ENCODE measurements around the gene TDG. TPM values are rescaled to one million over a fixed set of nuclear protein-coding genes. Genes with fewer than 3 reads are reported as not detected.
"Not testable (repeated sequence)": the region's sequence is repeated elsewhere in the genome, so short reads cannot be mapped to it uniquely, and the experiment has no call there.

The TDG gene
- total RNA-seq, 1 donor from 2014 or later: 43.6 TPM

GRCh38 chr12:104010121-104010520 is 44.4 kb downstream of the TDG start:
- Mint-ChIP-seq H3K36me3 (no peaks in the 10 kb centered on the region), H3K4me1 (ENCODE audit: unreplicated experiment) (no peaks in the 10 kb centered on the region), H3K27me3 (peaks cover 4% of the 10 kb centered on the region), H3K4me3 (no peak overlapping the region), H3K27ac (no peak overlapping the region), H3K9me3 (peaks cover 6% of the 10 kb centered on the region)
- no peak for TF ChIP-seq CTCF (conservative IDR thresholded peaks at IDR 0.05)
- no peak for DNase-seq (ENCODE audit: extremely low spot score, unreplicated experiment)

- Mint-ChIP-seq H3K36me3 (no peaks in the 10 kb centered on the region), H3K4me1 (ENCODE audit: unreplicated experiment) (no peaks in the 10 kb centered on the region), H3K4me3 (no peak overlapping the region), H3K27me3 (peaks cover 4% of the 10 kb centered on the region), H3K27ac (no peak overlapping the region), H3K9me3 (peaks cover 6% of the 10 kb centered on the region)
- TF ChIP-seq CTCF (conservative IDR thresholded peaks at IDR 0.05): no peak
- DNase-seq (ENCODE audit: extremely low spot score, unreplicated experiment): no peak
Measured at GRCh38 chr12:104010606-104011169, 45.0 kb downstream of the TDG start.

GRCh38 chr12:104011253-104011652 is 45.6 kb downstream of the TDG start:
- H3K4me3 Mint-ChIP-seq: no peak overlapping the region
- DNase-seq (ENCODE audit: extremely low spot score, unreplicated experiment): no peak
- TF ChIP-seq CTCF (conservative IDR thresholded peaks at IDR 0.05): no peak
- no peak overlapping the region for H3K27ac Mint-ChIP-seq
- peaks cover 6% of the 10 kb centered on the region for H3K9me3 Mint-ChIP-seq
- H3K36me3 Mint-ChIP-seq: no peaks in the 10 kb centered on the region
- no peaks in the 10 kb centered on the region for H3K4me1 Mint-ChIP-seq (ENCODE audit: unreplicated experiment)
- peaks cover 4% of the 10 kb centered on the region for H3K27me3 Mint-ChIP-seq

- TF ChIP-seq CTCF (conservative IDR thresholded peaks at IDR 0.05): no peak
- peaks cover 6% of the 10 kb centered on the region for H3K9me3 Mint-ChIP-seq
- no peaks in the 10 kb centered on the region for H3K4me1 Mint-ChIP-seq (ENCODE audit: unreplicated experiment)
- H3K36me3 Mint-ChIP-seq: no peaks in the 10 kb centered on the region
- DNase-seq (ENCODE audit: extremely low spot score, unreplicated experiment): no peak
- H3K27me3 Mint-ChIP-seq: peaks cover 1% of the 10 kb centered on the region
- H3K4me3 Mint-ChIP-seq: no peak overlapping the region
- H3K27ac Mint-ChIP-seq: no peak overlapping the region
Measured at GRCh38 chr12:104012331-104012730, 46.7 kb downstream of the TDG start.

GRCh38 chr12:104021862-104022261 is 56.2 kb downstream of the TDG start:
- not testable (repeated sequence) for DNase-seq (ENCODE audit: extremely low spot score, unreplicated experiment); H3K27me3 Mint-ChIP-seq; H3K27ac Mint-ChIP-seq; H3K36me3 Mint-ChIP-seq; H3K9me3 Mint-ChIP-seq; H3K4me1 Mint-ChIP-seq (ENCODE audit: unreplicated experiment); H3K4me3 Mint-ChIP-seq

- TF ChIP-seq CTCF (conservative IDR thresholded peaks at IDR 0.05): no peak
- Mint-ChIP-seq H3K9me3 (peaks cover 4% of the 10 kb centered on the region), H3K4me1 (ENCODE audit: unreplicated experiment) (no peaks in the 10 kb centered on the region), H3K27ac (no peak overlapping the region), H3K27me3 (peaks cover 3% of the 10 kb centered on the region), H3K36me3 (no peaks in the 10 kb centered on the region), H3K4me3 (no peak overlapping the region)
- DNase-seq (ENCODE audit: extremely low spot score, unreplicated experiment): no peak
Measured at GRCh38 chr12:104022786-104023185, 57.1 kb downstream of the TDG start.

Measured in type B pancreatic cell (in vitro differentiated cells).